Measurements from ENCODE around the gene ZMIZ1. TPM values are rescaled to one million over a fixed set of nuclear protein-coding genes. Genes with fewer than 3 reads are reported as not detected.

Gene ZMIZ1
- polyA plus RNA-seq, 1 donor from 2014 or later, result 26.8 TPM

- Histone ChIP-seq H3K4me2 (ENCODE audit: low read length) (no peak overlapping the region), H3K9me3 (ENCODE audit: low read length) (no peaks in the 10 kb centered on the region), H4K20me1 (ENCODE audit: insufficient read depth) (no peaks in the 10 kb centered on the region), H3K27me3 (ENCODE audit: insufficient read depth, low read depth, low read length) (no peaks in the 10 kb centered on the region), H3K27ac (ENCODE audit: low read length) (no peak overlapping the region), H3K4me3 (ENCODE audit: low read length) (no peak overlapping the region), H3K9me2 (ENCODE audit: insufficient read depth, low read length) (no peaks in the 10 kb centered on the region), H3K36me3 (ENCODE audit: insufficient read depth, low read length) (no peaks in the 10 kb centered on the region), H2AFZ (ENCODE audit: low read depth, low read length) (no peak overlapping the region), H3K79me2 (replicated peaks; ENCODE audit: insufficient read depth, low read length) (no peaks in the 10 kb centered on the region), H3K9ac (ENCODE audit: low read length) (no peak overlapping the region), H3F3A (ENCODE audit: insufficient read depth, low read length, poor library complexity, severe bottlenecking) (no peaks in the 10 kb centered on the region)
- TF ChIP-seq POLR2AphosphoS5 (IDR thresholded peaks at IDR 0.05) (no peak), EZH2 (IDR thresholded peaks at IDR 0.05; ENCODE audit: borderline replicate concordance, insufficient read depth, low read length, poor library complexity, severe bottlenecking) (no peak), RAD21 (conservative IDR thresholded peaks at IDR 0.05) (no peak), REST (IDR thresholded peaks at IDR 0.05; ENCODE audit: borderline replicate concordance) (no peak), CTCF (IDR thresholded peaks at IDR 0.05; ENCODE audit: poor library complexity, severe bottlenecking) (no peak), MXI1 (conservative IDR thresholded peaks at IDR 0.05; ENCODE audit: poor library complexity, severe bottlenecking) (no peak), TAF1 (IDR thresholded peaks at IDR 0.05; ENCODE audit: low read depth) (no peak), SMC3 (conservative IDR thresholded peaks at IDR 0.05; ENCODE audit: poor library complexity) (no peak), EP300 (conservative IDR thresholded peaks at IDR 0.05; ENCODE audit: poor library complexity, severe bottlenecking) (no peak)
Observed at GRCh38 chr10:79328147-79328701, 259.5 kb downstream of the ZMIZ1 start.

- Histone ChIP-seq H3K79me2 (replicated peaks; ENCODE audit: insufficient read depth, low read length) (no peaks in the 10 kb centered on the region), H3K4me2 (ENCODE audit: low read length) (no peak overlapping the region), H3K27me3 (ENCODE audit: insufficient read depth, low read depth, low read length) (no peaks in the 10 kb centered on the region), H3K27ac (ENCODE audit: low read length) (no peak overlapping the region), H2AFZ (ENCODE audit: low read depth, low read length) (no peak overlapping the region), H3K9me3 (ENCODE audit: low read length) (no peaks in the 10 kb centered on the region), H3K9me2 (ENCODE audit: insufficient read depth, low read length) (no peaks in the 10 kb centered on the region), H3K9ac (ENCODE audit: low read length) (no peak overlapping the region), H3F3A (ENCODE audit: insufficient read depth, low read length, poor library complexity, severe bottlenecking) (no peaks in the 10 kb centered on the region), H4K20me1 (ENCODE audit: insufficient read depth) (no peaks in the 10 kb centered on the region), H3K4me3 (ENCODE audit: low read length) (no peak overlapping the region), H3K36me3 (ENCODE audit: insufficient read depth, low read length) (no peaks in the 10 kb centered on the region)
- TF ChIP-seq MXI1 (conservative IDR thresholded peaks at IDR 0.05; ENCODE audit: poor library complexity, severe bottlenecking) (no peak), SMC3 (conservative IDR thresholded peaks at IDR 0.05; ENCODE audit: poor library complexity) (no peak), POLR2AphosphoS5 (IDR thresholded peaks at IDR 0.05) (no peak), CTCF (IDR thresholded peaks at IDR 0.05; ENCODE audit: poor library complexity, severe bottlenecking) (no peak), EZH2 (IDR thresholded peaks at IDR 0.05; ENCODE audit: borderline replicate concordance, insufficient read depth, low read length, poor library complexity, severe bottlenecking) (no peak), EP300 (conservative IDR thresholded peaks at IDR 0.05; ENCODE audit: poor library complexity, severe bottlenecking) (no peak), REST (IDR thresholded peaks at IDR 0.05; ENCODE audit: borderline replicate concordance) (no peak), RAD21 (conservative IDR thresholded peaks at IDR 0.05) (no peak), TAF1 (IDR thresholded peaks at IDR 0.05; ENCODE audit: low read depth) (no peak)
Observed at GRCh38 chr10:79328737-79329504, 260.2 kb downstream of the ZMIZ1 start.
